GM18526 (cell line): ENCODE results near the gene HGS.

Source experiments
- POLR2A ChIP-seq: IDR thresholded peaks from 3 replicates; pipeline ENCODE4 v1.6.1; 2011; ENCODE audit not compliant: insufficient read length; ENCODE audit errors: extremely low read depth

Gene HGS

GRCh38 chr17:81716674-81716996, 32.8 kb downstream of the HGS start:
- no peak for TF ChIP-seq POLR2A

GRCh38 chr17:81717049-81717765, 33.4 kb downstream of the HGS start:
- no peak for TF ChIP-seq POLR2A

GRCh38 chr17:81717766-81718089, 33.9 kb downstream of the HGS start:
- no peak for TF ChIP-seq POLR2A

- TF ChIP-seq POLR2A = no peak
Observed at GRCh38 chr17:81719410-81720266, 35.8 kb downstream of the HGS start.

GRCh38 chr17:81720267-81721071, 36.7 kb downstream of the HGS start:
- TF ChIP-seq POLR2A = no peak

GRCh38 chr17:81722184-81723120, 38.6 kb downstream of the HGS start:
- TF ChIP-seq POLR2A = no peak

GRCh38 chr17:81723651-81724209, 39.9 kb downstream of the HGS start:
- TF ChIP-seq POLR2A = no peak

GRCh38 chr17:81725439-81725838, 41.6 kb downstream of the HGS start:
- TF ChIP-seq POLR2A = no peak

GRCh38 chr17:81726004-81726403, 42.2 kb downstream of the HGS start:
- TF ChIP-seq POLR2A = no peak

- no peak for TF ChIP-seq POLR2A
Observed at GRCh38 chr17:81727324-81728031, 43.7 kb downstream of the HGS start.

GRCh38 chr17:81733507-81734404, 49.9 kb downstream of the HGS start:
- no peak for TF ChIP-seq POLR2A

GRCh38 chr17:81734405-81735263, 50.8 kb downstream of the HGS start:
- no peak for TF ChIP-seq POLR2A
